Measurements from ENCODE around the gene SH2B3. TPM values are rescaled to one million over a fixed set of nuclear protein-coding genes. Genes with fewer than 3 reads are reported as not detected.

Gene SH2B3
- total and polyA plus RNA-seq, 9 donors = 9.1 to 20.7 (median 15.7) TPM

GRCh38 chr12:111444314-111444924 is 38.7 kb downstream of the SH2B3 start:
- peaks cover 71% of the 10 kb centered on the region for H3K36me3 ChIP-seq (ENCODE audit: control insufficient read depth, insufficient read depth, low read length)
- peaks cover 56% of the 10 kb centered on the region for H3K4me1 ChIP-seq (ENCODE audit: control insufficient read depth, insufficient read depth, low read length)

GRCh38 chr12:111444925-111445725 is 39.4 kb downstream of the SH2B3 start:
- H3K9me3 ChIP-seq (replicated peaks; ENCODE audit: control insufficient read depth, low read depth, low read length) = no peaks in the 10 kb centered on the region
- no peaks in the 10 kb centered on the region for H3K27me3 ChIP-seq (ENCODE audit: control insufficient read depth, insufficient read depth, low read length)
- no peak overlapping the region for H3K4me3 ChIP-seq (ENCODE audit: low read length)
- peak overlapping the region; percentile 84 for H3K27ac ChIP-seq (ENCODE audit: low read length)
- H3K4me1 ChIP-seq (ENCODE audit: control insufficient read depth, insufficient read depth, low read length) = peaks cover 51% of the 10 kb centered on the region
- peak; percentile 89 for DNase-seq
- peaks cover 64% of the 10 kb centered on the region for H3K36me3 ChIP-seq (ENCODE audit: control insufficient read depth, insufficient read depth, low read length)
- 42% methylated on average over 7 of the region's 11 CpGs for WGBS (ENCODE audit: insufficient coverage)

More at GRCh38 chr12:111444314-111444924, 38.7 kb downstream of the SH2B3 start:
- no peak for DNase-seq
- Histone ChIP-seq H3K9me3 (replicated peaks; ENCODE audit: control insufficient read depth, low read depth, low read length) (no peaks in the 10 kb centered on the region), H3K4me3 (ENCODE audit: low read length) (no peak overlapping the region), H3K27me3 (ENCODE audit: control insufficient read depth, insufficient read depth, low read length) (no peaks in the 10 kb centered on the region), H3K27ac (ENCODE audit: low read length) (peak overlapping the region; percentile 84)
- 80% methylated on average over 5 of the region's 8 CpGs for WGBS (ENCODE audit: insufficient coverage)

GRCh38 chr12:111445726-111446581 is 40.2 kb downstream of the SH2B3 start:
- no peaks in the 10 kb centered on the region for H3K9me3 ChIP-seq (replicated peaks; ENCODE audit: control insufficient read depth, low read depth, low read length)
- H3K4me1 ChIP-seq (ENCODE audit: control insufficient read depth, insufficient read depth, low read length) = peaks cover 48% of the 10 kb centered on the region
- DNase-seq = peak; percentile 67
- H3K27ac ChIP-seq (ENCODE audit: low read length) = peak overlapping the region; percentile 84
- no peaks in the 10 kb centered on the region for H3K27me3 ChIP-seq (ENCODE audit: control insufficient read depth, insufficient read depth, low read length)
- H3K4me3 ChIP-seq (ENCODE audit: low read length) = no peak overlapping the region
- WGBS (ENCODE audit: insufficient coverage) = 4% methylated on average over 3 of the region's 6 CpGs
- peaks cover 67% of the 10 kb centered on the region for H3K36me3 ChIP-seq (ENCODE audit: control insufficient read depth, insufficient read depth, low read length)

- peak overlapping the region; percentile 84 for H3K27ac ChIP-seq (ENCODE audit: low read length)
- H3K27me3 ChIP-seq (ENCODE audit: control insufficient read depth, insufficient read depth, low read length) = no peaks in the 10 kb centered on the region
- H3K4me3 ChIP-seq (ENCODE audit: low read length) = no peak overlapping the region
- 73% methylated on average over 11 of the region's 20 CpGs for WGBS (ENCODE audit: insufficient coverage)
- no peak for DNase-seq
- H3K9me3 ChIP-seq (replicated peaks; ENCODE audit: control insufficient read depth, low read depth, low read length) = no peaks in the 10 kb centered on the region
- H3K36me3 ChIP-seq (ENCODE audit: control insufficient read depth, insufficient read depth, low read length) = peaks cover 71% of the 10 kb centered on the region
- H3K4me1 ChIP-seq (ENCODE audit: control insufficient read depth, insufficient read depth, low read length) = peaks cover 48% of the 10 kb centered on the region
Measured at GRCh38 chr12:111446631-111447570, 41.2 kb downstream of the SH2B3 start.

GRCh38 chr12:111447571-111448265 is 42.0 kb downstream of the SH2B3 start:
- no peak overlapping the region for H3K27ac ChIP-seq (ENCODE audit: low read length)
- no peak for DNase-seq
- H3K4me1 ChIP-seq (ENCODE audit: control insufficient read depth, insufficient read depth, low read length) = peaks cover 47% of the 10 kb centered on the region
- H3K27me3 ChIP-seq (ENCODE audit: control insufficient read depth, insufficient read depth, low read length) = no peaks in the 10 kb centered on the region
- WGBS (ENCODE audit: insufficient coverage) = 82% methylated on average over 16 of the region's 28 CpGs
- H3K4me3 ChIP-seq (ENCODE audit: low read length) = no peak overlapping the region
- H3K9me3 ChIP-seq (replicated peaks; ENCODE audit: control insufficient read depth, low read depth, low read length) = no peaks in the 10 kb centered on the region
- H3K36me3 ChIP-seq (ENCODE audit: control insufficient read depth, insufficient read depth, low read length) = peaks cover 64% of the 10 kb centered on the region

GRCh38 chr12:111448266-111448830 is 42.6 kb downstream of the SH2B3 start:
- no peak for DNase-seq
- Histone ChIP-seq H3K36me3 (ENCODE audit: control insufficient read depth, insufficient read depth, low read length) (peaks cover 63% of the 10 kb centered on the region), H3K9me3 (replicated peaks; ENCODE audit: control insufficient read depth, low read depth, low read length) (no peaks in the 10 kb centered on the region), H3K27me3 (ENCODE audit: control insufficient read depth, insufficient read depth, low read length) (no peaks in the 10 kb centered on the region), H3K4me1 (ENCODE audit: control insufficient read depth, insufficient read depth, low read length) (peaks cover 41% of the 10 kb centered on the region), H3K27ac (ENCODE audit: low read length) (no peak overlapping the region), H3K4me3 (ENCODE audit: low read length) (no peak overlapping the region)
- 87% methylated on average over 3 of the region's 9 CpGs for WGBS (ENCODE audit: insufficient coverage)

GRCh38 chr12:111448846-111449790 is 43.4 kb downstream of the SH2B3 start:
- H3K27ac ChIP-seq (ENCODE audit: low read length) = no peak overlapping the region
- peaks cover 67% of the 10 kb centered on the region for H3K36me3 ChIP-seq (ENCODE audit: control insufficient read depth, insufficient read depth, low read length)

GRCh38 chr12:111450676-111451075 is 45.0 kb downstream of the SH2B3 start:
- Histone ChIP-seq H3K27ac (ENCODE audit: low read length) (no peak overlapping the region), H3K9me3 (replicated peaks; ENCODE audit: control insufficient read depth, low read depth, low read length) (no peaks in the 10 kb centered on the region), H3K36me3 (ENCODE audit: control insufficient read depth, insufficient read depth, low read length) (peaks cover 72% of the 10 kb centered on the region), H3K4me1 (ENCODE audit: control insufficient read depth, insufficient read depth, low read length) (peaks cover 26% of the 10 kb centered on the region), H3K27me3 (ENCODE audit: control insufficient read depth, insufficient read depth, low read length) (no peaks in the 10 kb centered on the region), H3K4me3 (ENCODE audit: low read length) (no peak overlapping the region)
- 97% methylated on average over 3 of the region's 4 CpGs for WGBS (ENCODE audit: insufficient coverage)
- no peak for DNase-seq

More at GRCh38 chr12:111448846-111449790, 43.4 kb downstream of the SH2B3 start:
- H3K27me3 ChIP-seq (ENCODE audit: control insufficient read depth, insufficient read depth, low read length) = no peaks in the 10 kb centered on the region
- no peaks in the 10 kb centered on the region for H3K9me3 ChIP-seq (replicated peaks; ENCODE audit: control insufficient read depth, low read depth, low read length)
- DNase-seq = no peak
- peaks cover 41% of the 10 kb centered on the region for H3K4me1 ChIP-seq (ENCODE audit: control insufficient read depth, insufficient read depth, low read length)
- 75% methylated on average over 1 of the region's 4 CpGs for WGBS (ENCODE audit: insufficient coverage)
- no peak overlapping the region for H3K4me3 ChIP-seq (ENCODE audit: low read length)
